Caco-2 (cell line): ENCODE data around the gene PIAS3. TPM values are rescaled to one million over a fixed set of nuclear protein-coding genes. Genes with fewer than 3 reads are reported as not detected.

ENCODE experiments used
- BruUV-seq: library from RNA; stranded (reverse); fragments of 400-500 nt; replicated peaks from 2 replicates; lab custom pipeline; 2021; lab: Mats Ljungman, UMichigan
- CTCF ChIA-PET: fragments of 300-600 bp; sonication (Branson Sonifier 250); formaldehyde crosslinking; loops from one replicate; lab custom pipeline; 2022; ENCODE audit warnings: antibody characterized with exemption; lab: Charles Lee
- POLR2A ChIA-PET: fragments of 300-600 bp; sonication (Branson Sonifier 250); formaldehyde crosslinking; loops from one replicate; lab custom pipeline; 2022; ENCODE audit warnings: antibody characterized with exemption; lab: Charles Lee
- DNase-seq, 2 experiments: peaks; one replicate each; pipeline versions ENCODE4 v3.0.0 to v3.0.0-alpha.2; 2020 to 2022
- H3K27me3 ChIP-seq: replicated peaks from 2 replicates; pipeline ENCODE4 v1.6.0; 2011; ENCODE audit warnings: low read length; ENCODE audit not compliant: control insufficient read depth, insufficient read depth
- H3K36me3 ChIP-seq: 2 replicates; pipeline ENCODE4 v1.5.1; 2011; ENCODE audit warnings: low read length; ENCODE audit not compliant: control insufficient read depth, insufficient read depth
- H3K4me1 ChIP-seq: fragments of 250-450 bp; sonication (Bioruptor Pico); 2 replicates; pipeline ENCODE4 v1.5.1; 2020; ENCODE audit warnings: mild to moderate bottlenecking
- H3K4me3 ChIP-seq: 2 replicates; pipeline ENCODE4 v1.5.1; 2011; ENCODE audit warnings: low read depth, mild to moderate bottlenecking, control low read depth, low read length
- H3K9me3 ChIP-seq: fragments of 250-450 bp; sonication (Bioruptor Pico); 2 replicates; pipeline ENCODE4 v1.5.1; 2020; ENCODE audit warnings: mild to moderate bottlenecking, moderate library complexity
- H3K27ac Mint-ChIP-seq: one replicate; pipeline ENCODE4 v1.8.0; 2022; ENCODE audit warnings: mixed read lengths; ENCODE audit not compliant: unreplicated experiment
- H3K27me3 Mint-ChIP-seq: one replicate; pipeline ENCODE4 v1.8.0; 2022; ENCODE audit warnings: mixed read lengths; ENCODE audit not compliant: insufficient read depth, unreplicated experiment
- H3K36me3 Mint-ChIP-seq: one replicate; pipeline ENCODE4 v1.8.0; 2022; ENCODE audit warnings: mild to moderate bottlenecking, mixed read lengths; ENCODE audit not compliant: insufficient read depth, unreplicated experiment
- H3K4me1 Mint-ChIP-seq: one replicate; pipeline ENCODE4 v1.8.0; 2022; ENCODE audit warnings: low read depth, mixed read lengths; ENCODE audit not compliant: unreplicated experiment
- H3K4me3 Mint-ChIP-seq: one replicate; pipeline ENCODE4 v1.8.0; 2022; ENCODE audit warnings: mild to moderate bottlenecking, moderate library complexity, mixed read lengths; ENCODE audit not compliant: unreplicated experiment
- H3K9me3 Mint-ChIP-seq: one replicate; pipeline ENCODE4 v1.8.0; 2022; ENCODE audit warnings: mixed read lengths; ENCODE audit not compliant: unreplicated experiment
- intact Hi-C: fragments of 100-400 bp; cut with micrococcal nuclease; formaldehyde crosslinking; loops from one replicate; pipeline ENCODE4 v1.10.0; 2022; ENCODE audit not compliant: unreplicated experiment
- total RNA-seq: library from RNA; stranded (reverse); gene quantifications from 2 replicates; pipeline ENCODE4 v1.2.3, GENCODE V29; 2022
- TF ChIP-seq, protein P1 (sequence below), 2 experiments: fragments of 200-600 bp in 1 of 2; IDR thresholded peaks; 1 replicate in 1 of 2; 2 replicates in 1 of 2; pipeline versions ENCODE4 v1.5.1 to v1.8.0; 2011 to 2022; ENCODE audit warnings: antibody characterized with exemption in 1 of 2, control low read depth in 1 of 2, inconsistent platforms in 1 of 2, low read depth in 1 of 2, low read length in 1 of 2, mild to moderate bottlenecking in 1 of 2, moderate library complexity in 1 of 2; ENCODE audit not compliant: insufficient read depth in 1 of 2, severe bottlenecking in 1 of 2, unreplicated experiment in 1 of 2

PIAS3 gene
- total RNA-seq, 1 experiment from 2014 or later = 22.0 TPM

DNA sequence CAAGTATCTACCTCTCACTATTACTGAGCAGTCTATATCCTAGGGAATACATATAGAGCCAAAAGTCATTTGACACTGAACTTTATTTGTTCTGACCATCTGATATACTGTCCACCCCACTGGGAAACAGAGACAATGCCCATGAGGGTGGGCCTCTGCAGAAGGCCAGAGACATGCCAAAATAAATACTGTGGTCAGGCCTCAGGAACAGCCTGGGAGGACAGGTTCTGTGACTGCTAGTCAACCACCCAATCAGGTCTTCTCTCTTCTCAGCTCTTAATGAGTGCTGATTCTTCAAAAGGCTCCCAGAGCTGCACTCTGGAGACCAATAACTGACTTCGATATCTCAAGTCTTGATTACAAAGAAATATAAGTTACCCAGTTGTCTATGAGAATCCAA is 32.3 kb upstream of the PIAS3 start:
- H3K9me3 ChIP-seq = no peaks in the 10 kb centered on the region
- intact Hi-C loops = loop anchor here (5.0 kb wide), 2 partner anchors 36 to 146 kb away; partner anchors contain the start of gene RBM8A
- peaks cover 8% of the 10 kb centered on the region for H3K4me1 ChIP-seq
- POLR2A ChIA-PET = interaction anchor here (0.7 to 1.1 kb wide), 4 partner anchors 31 to 67 kb away, joined by 3 to 5 read pairs (median 3); partner anchors contain the start of genes LIX1L and RBM8A
- H3K9me3 Mint-ChIP-seq = no peaks in the 10 kb centered on the region
- no peaks in the 10 kb centered on the region for H3K27me3 ChIP-seq
- CTCF ChIA-PET = interaction anchor here (0.6 to 2.3 kb wide), 14 partner anchors 18 to 145 kb away, joined by 3 to 32 read pairs (median 4); partner anchors contain the start of genes ANKRD34A, ITGA10, LIX1L and NUDT17
- no peak overlapping the region for H3K4me3 ChIP-seq
- no peaks in the 10 kb centered on the region for H3K36me3 ChIP-seq
- H3K36me3 Mint-ChIP-seq = no peaks in the 10 kb centered on the region
- H3K27ac Mint-ChIP-seq = no peak overlapping the region
- DNase-seq = no peak
- H3K4me3 Mint-ChIP-seq = no peak overlapping the region
- no peaks in the 10 kb centered on the region for H3K27me3 Mint-ChIP-seq
- peaks cover 7% of the 10 kb centered on the region for H3K4me1 Mint-ChIP-seq
- no TSS peak for BruUV-seq
- TF ChIP-seq, protein P1, sequence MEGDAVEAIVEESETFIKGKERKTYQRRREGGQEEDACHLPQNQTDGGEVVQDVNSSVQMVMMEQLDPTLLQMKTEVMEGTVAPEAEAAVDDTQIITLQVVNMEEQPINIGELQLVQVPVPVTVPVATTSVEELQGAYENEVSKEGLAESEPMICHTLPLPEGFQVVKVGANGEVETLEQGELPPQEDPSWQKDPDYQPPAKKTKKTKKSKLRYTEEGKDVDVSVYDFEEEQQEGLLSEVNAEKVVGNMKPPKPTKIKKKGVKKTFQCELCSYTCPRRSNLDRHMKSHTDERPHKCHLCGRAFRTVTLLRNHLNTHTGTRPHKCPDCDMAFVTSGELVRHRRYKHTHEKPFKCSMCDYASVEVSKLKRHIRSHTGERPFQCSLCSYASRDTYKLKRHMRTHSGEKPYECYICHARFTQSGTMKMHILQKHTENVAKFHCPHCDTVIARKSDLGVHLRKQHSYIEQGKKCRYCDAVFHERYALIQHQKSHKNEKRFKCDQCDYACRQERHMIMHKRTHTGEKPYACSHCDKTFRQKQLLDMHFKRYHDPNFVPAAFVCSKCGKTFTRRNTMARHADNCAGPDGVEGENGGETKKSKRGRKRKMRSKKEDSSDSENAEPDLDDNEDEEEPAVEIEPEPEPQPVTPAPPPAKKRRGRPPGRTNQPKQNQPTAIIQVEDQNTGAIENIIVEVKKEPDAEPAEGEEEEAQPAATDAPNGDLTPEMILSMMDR (IDR thresholded peaks at IDR 0.05; ENCODE audit: insufficient read depth in 1 of 2, low read depth in 1 of 2, low read length in 1 of 2, severe bottlenecking in 1 of 2, unreplicated experiment in 1 of 2) = no peak

DNA sequence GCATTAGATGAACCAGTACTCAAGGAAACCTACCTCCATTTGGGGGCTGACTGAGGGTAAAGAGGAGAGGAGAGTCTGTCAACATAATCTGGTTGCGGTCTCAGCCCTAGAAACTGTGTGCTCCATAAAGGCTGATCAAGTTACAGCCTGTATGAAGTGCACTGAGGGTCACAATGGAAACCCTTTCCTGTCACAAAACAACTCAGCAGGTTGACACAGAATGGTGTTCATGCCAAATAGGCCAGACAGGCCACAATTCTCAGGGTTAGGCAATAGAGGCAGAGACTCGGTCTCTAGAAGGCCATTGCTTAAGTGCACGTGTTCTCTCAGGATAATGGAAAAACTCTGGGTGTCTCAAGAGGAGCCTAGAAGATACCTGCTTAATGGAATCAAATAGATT is 30.8 kb upstream of the PIAS3 start:
- H3K9me3 Mint-ChIP-seq = no peaks in the 10 kb centered on the region
- 0 out of 2 replicates have a peak, but pooled peaks cover 2% of the 10 kb centered on the region for H3K27me3 ChIP-seq
- TF ChIP-seq, protein P1 (IDR thresholded peaks at IDR 0.05; ENCODE audit: insufficient read depth in 1 of 2, low read depth in 1 of 2, low read length in 1 of 2, severe bottlenecking in 1 of 2, unreplicated experiment in 1 of 2) = no peak
- H3K36me3 Mint-ChIP-seq = no peaks in the 10 kb centered on the region
- peaks cover 8% of the 10 kb centered on the region for H3K4me1 ChIP-seq
- no peaks in the 10 kb centered on the region for H3K36me3 ChIP-seq
- ChIA-PET CTCF (no interaction called here), POLR2A (no interaction called here)
- H3K4me3 ChIP-seq = no peak overlapping the region
- intact Hi-C loops = loop anchor here (5.0 kb wide), 2 partner anchors 38 to 148 kb away; partner anchors contain the start of gene RBM8A
- no peak for DNase-seq
- no TSS peak for BruUV-seq
- H3K9me3 ChIP-seq = no peaks in the 10 kb centered on the region
- peaks cover 8% of the 10 kb centered on the region for H3K27me3 Mint-ChIP-seq
- peaks cover 16% of the 10 kb centered on the region for H3K4me1 Mint-ChIP-seq
- no peak overlapping the region for H3K4me3 Mint-ChIP-seq
- H3K27ac Mint-ChIP-seq = no peak overlapping the region

DNA sequence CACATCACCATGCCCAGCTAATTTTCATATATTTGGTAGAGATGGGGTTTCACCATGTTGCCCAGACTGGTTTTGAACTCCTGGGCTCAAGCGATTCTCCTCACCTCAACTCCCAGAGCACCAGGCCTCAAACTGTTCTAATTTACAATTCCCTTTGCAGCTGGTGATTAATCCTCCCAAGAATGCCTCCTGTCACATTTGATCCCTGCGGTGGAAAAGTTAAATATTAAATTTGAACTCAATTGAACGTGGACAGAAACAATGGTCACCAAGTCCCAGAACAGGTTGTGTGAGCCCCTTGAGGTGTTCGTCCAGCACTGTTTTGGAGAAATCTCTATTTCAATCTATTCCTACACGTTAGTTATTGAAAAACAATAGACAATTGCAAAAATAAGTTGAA is 28.8 kb upstream of the PIAS3 start:
- Mint-ChIP-seq H3K36me3 (no peaks in the 10 kb centered on the region), H3K4me1 (peaks cover 17% of the 10 kb centered on the region), H3K9me3 (no peaks in the 10 kb centered on the region), H3K4me3 (peak overlapping the region; percentile 76), H3K27ac (no peak overlapping the region), H3K27me3 (peaks cover 17% of the 10 kb centered on the region)
- H3K9me3 ChIP-seq = no peaks in the 10 kb centered on the region
- no peak for DNase-seq
- TF ChIP-seq, protein P1 (IDR thresholded peaks at IDR 0.05; ENCODE audit: insufficient read depth in 1 of 2, low read depth in 1 of 2, low read length in 1 of 2, severe bottlenecking in 1 of 2, unreplicated experiment in 1 of 2) = no peak
- peaks cover 8% of the 10 kb centered on the region for H3K4me1 ChIP-seq
- no TSS peak for BruUV-seq
- H3K36me3 ChIP-seq = no peaks in the 10 kb centered on the region
- ChIA-PET POLR2A (interaction anchor here (1.6 kb wide), 1 partner anchor 29 kb away, joined by 5 read pairs; the partner anchor contains the start of gene PIAS3), CTCF (no interaction called here)
- 0 out of 2 replicates have a peak, but pooled peaks cover 2% of the 10 kb centered on the region for H3K27me3 ChIP-seq
- no peak overlapping the region for H3K4me3 ChIP-seq
- intact Hi-C loops = no loop called here
